ENCODE measurements around the gene ZBTB7A.

The ZBTB7A gene

DNA sequence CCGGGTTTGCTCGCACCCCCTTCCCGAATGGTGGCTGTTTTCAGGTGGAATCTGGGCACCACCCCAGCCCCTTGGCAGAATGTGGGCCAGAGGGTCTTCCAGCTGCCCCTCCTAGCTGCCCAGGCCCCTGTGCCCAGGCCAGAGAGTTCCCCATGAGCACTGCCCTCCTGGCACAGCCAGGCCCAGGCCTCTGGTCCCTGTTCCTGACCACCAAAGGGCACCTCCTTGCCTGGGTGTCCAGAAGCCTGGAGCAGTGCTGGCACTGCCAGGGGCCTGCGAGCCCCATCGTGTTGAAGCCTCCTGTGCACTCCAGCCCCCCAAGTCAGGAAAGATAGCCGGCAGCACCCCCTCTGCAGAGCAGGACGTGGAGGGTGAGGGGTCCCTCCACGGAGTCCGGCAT lies 35.7 kb downstream of the ZBTB7A start:
- no peak for DNase-seq (ENCODE audit: low read depth, low spot score)
- TF ChIP-seq, protein P1, sequence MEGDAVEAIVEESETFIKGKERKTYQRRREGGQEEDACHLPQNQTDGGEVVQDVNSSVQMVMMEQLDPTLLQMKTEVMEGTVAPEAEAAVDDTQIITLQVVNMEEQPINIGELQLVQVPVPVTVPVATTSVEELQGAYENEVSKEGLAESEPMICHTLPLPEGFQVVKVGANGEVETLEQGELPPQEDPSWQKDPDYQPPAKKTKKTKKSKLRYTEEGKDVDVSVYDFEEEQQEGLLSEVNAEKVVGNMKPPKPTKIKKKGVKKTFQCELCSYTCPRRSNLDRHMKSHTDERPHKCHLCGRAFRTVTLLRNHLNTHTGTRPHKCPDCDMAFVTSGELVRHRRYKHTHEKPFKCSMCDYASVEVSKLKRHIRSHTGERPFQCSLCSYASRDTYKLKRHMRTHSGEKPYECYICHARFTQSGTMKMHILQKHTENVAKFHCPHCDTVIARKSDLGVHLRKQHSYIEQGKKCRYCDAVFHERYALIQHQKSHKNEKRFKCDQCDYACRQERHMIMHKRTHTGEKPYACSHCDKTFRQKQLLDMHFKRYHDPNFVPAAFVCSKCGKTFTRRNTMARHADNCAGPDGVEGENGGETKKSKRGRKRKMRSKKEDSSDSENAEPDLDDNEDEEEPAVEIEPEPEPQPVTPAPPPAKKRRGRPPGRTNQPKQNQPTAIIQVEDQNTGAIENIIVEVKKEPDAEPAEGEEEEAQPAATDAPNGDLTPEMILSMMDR (IDR thresholded peaks at IDR 0.05; ENCODE audit: low read depth, low read length), result no peak
- in situ Hi-C loops (cut with HindIII; ENCODE audit: low sequenced_read_pairs), result no loop called here
- no peak overlapping the region for H3K4me3 ChIP-seq (ENCODE audit: low read depth, low read length)

DNA sequence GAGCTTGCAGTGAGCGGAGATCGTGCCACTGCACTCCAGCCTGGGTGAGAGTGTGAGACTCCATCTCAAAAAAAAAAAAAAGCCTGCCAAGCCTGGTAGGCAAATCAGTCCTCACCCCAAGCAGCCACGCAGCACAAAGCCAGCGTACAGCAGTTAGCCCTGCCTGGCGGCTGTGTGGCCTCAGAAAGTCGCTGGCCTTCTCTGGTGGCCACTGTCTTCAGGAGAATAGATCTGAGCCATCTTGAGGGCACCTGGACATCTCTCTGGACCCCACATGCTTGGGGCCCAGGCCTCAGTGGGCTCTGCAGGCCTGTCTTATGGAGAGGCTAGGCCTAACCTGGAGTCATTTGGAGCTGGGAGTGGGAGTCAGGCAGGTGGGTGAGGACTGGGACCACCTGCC lies 36.1 kb downstream of the ZBTB7A start:
- TF ChIP-seq, protein P1 (IDR thresholded peaks at IDR 0.05; ENCODE audit: low read depth, low read length), result no peak
- no peak overlapping the region for H3K4me3 ChIP-seq (ENCODE audit: low read depth, low read length)
- in situ Hi-C loops (cut with HindIII; ENCODE audit: low sequenced_read_pairs), result no loop called here
- DNase-seq (ENCODE audit: low read depth, low spot score), result no peak

DNA sequence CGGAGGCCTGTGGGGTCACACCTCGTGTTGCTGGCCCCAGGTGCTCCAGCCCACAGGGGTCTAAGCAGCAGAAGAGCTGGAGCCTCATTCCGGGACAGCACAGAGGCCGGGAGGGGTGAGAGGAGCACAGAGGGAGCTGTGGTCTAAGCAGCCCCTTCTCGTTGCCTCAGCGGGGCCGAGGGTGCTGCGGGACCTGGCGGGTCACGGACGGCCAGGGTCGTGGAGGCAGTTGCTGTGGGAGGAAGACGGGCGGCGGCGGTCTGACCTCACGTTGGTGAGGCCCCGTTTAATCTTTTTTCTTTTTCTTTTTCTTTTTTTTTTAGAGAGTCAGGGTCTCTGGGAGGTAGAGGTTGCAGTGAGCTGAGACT lies 37.5 kb downstream of the ZBTB7A start:
- TF ChIP-seq, protein P1 (IDR thresholded peaks at IDR 0.05; ENCODE audit: low read depth, low read length), result no peak
- DNase-seq (ENCODE audit: low read depth, low spot score), result no peak
- no peak overlapping the region for H3K4me3 ChIP-seq (ENCODE audit: low read depth, low read length)
- in situ Hi-C loops (cut with HindIII; ENCODE audit: low sequenced_read_pairs), result no loop called here

DNA sequence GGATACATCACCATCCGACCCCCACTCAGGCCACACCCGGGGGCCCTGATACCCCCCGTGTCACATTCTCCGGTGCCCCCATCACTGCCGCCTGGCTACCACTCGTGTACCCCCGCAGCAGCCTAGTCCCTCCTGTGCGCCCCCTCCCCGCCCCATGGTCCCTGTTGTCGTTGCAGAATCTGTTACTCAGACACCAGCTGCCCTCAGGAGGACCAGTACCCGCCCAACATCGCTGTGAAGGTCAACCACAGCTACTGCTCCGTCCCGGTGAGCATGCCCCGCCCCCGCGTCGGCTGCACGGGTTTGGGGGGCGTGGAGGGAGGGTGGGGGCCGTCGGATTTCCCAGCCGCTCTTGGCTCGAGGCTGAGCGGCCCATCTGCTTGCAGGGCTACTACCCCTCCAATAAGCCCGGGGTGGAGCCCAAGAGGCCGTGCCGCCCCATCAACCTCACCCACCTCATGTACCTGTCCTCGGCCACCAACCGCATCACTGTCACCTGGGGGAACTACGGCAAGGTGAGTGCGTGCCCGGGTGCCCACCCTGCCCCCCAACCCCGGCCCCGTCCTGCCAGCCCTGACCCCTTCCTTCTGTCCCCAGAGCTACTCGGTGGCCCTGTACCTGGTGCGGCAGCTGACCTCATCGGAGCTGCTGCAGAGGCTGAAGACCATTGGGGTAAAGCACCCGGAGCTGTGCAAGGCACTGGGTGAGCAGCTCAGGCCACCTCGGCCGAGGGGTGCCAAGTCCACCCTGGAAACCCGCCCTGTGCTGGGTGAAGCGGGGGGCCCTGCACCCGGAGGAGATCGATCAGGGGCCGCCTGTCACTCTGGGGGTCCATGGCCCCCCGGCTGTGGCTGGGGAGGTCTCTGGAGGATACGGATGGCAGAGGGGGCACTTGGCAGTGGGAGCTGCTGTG lies 38.1 kb downstream of the ZBTB7A start:
- TF ChIP-seq, protein P1 (IDR thresholded peaks at IDR 0.05; ENCODE audit: low read depth, low read length), result no peak
- in situ Hi-C loops (cut with HindIII; ENCODE audit: low sequenced_read_pairs), result no loop called here
- H3K4me3 ChIP-seq (ENCODE audit: low read depth, low read length), result no peak overlapping the region

DNA sequence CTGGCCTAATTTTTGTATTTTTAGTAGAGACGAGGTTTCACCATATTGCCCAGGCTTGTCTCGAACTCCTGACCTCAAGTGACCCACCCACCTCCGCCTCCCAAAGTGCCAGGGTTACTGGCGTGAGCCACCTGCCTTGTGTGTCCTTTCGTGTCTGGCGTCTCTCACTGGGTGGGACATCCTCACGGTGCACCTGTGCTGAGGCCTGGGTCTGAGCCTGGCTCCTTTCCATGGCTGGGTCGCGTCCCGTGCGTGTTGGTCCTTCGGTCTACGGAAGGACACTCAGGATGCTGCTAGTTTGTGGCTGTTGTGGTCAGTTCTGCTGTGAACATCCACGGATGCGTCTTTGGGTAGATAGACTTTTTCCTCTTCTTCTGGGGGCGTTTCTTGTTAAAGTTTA lies 39.6 kb downstream of the ZBTB7A start:
- no peak for DNase-seq (ENCODE audit: low read depth, low spot score)
- TF ChIP-seq, protein P1 (IDR thresholded peaks at IDR 0.05; ENCODE audit: low read depth, low read length), result no peak
- H3K4me3 ChIP-seq (ENCODE audit: low read depth, low read length), result no peak overlapping the region
- in situ Hi-C loops (cut with HindIII; ENCODE audit: low sequenced_read_pairs), result no loop called here

More for the DNA sequence above, 38.1 kb downstream of the ZBTB7A start:
- no peak for DNase-seq (ENCODE audit: low read depth, low spot score)

DNA sequence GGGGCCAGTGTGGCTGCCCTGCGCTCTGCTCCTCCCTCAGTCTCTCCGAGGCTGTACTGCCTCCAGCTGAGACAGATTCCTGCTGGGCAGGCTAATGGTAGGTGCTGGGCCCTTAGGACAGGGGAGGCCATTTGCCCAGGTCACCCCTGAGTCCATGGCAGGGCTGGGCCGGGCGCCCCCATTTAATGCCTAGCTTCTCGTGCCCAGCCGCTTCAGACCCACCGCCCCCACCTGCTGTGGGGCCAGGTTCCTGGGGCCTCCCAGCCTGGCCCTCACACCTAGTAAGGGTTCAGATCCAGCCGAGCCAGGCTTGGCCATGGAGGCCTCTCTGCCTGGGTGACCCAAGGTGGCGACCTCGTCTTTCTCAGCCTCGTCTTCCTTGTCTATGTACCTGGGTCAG lies 41.4 kb downstream of the ZBTB7A start:
- in situ Hi-C loops (cut with HindIII; ENCODE audit: low sequenced_read_pairs), result no loop called here
- H3K4me3 ChIP-seq (ENCODE audit: low read depth, low read length), result no peak overlapping the region
- TF ChIP-seq, protein P1 (IDR thresholded peaks at IDR 0.05; ENCODE audit: low read depth, low read length), result no peak
- no peak for DNase-seq (ENCODE audit: low read depth, low spot score)

Measured in astrocyte of the spinal cord (primary cell).